Gastrocnemius medialis (tissue), 4 donors: ENCODE results near the gene PLEKHG3. TPM values are rescaled to one million over a fixed set of nuclear protein-coding genes. Genes with fewer than 3 reads are reported as not detected.

ENCODE experiments used
- ATAC-seq, 2 donors: fragments of 150-250 bp; one replicate each; pipeline ENCODE4 v1.9.1; 2016
- DNase-seq, 2 donors: peaks; one replicate each; pipeline ENCODE4 v3.0.0-alpha.2; 2019
- H3K27ac ChIP-seq, 4 donors: fragments of 200-600 bp; sonication (generic); 1 replicate in 1 of 4; 2 replicates in 3 of 4; pipeline ENCODE4 v1.5.1; 2016 to 2018; ENCODE audit warnings: mild to moderate bottlenecking in 2 of 4, moderate library complexity in 1 of 4
- H3K27me3 ChIP-seq, 3 donors: fragments of 200-600 bp; sonication (generic) in 2 of 3; 1 replicate in 1 of 3; 2 replicates in 2 of 3; pipeline versions ENCODE4 v1.5.1 to v1.6.0; 2016 to 2019; ENCODE audit warnings: mild to moderate bottlenecking in 1 of 3, moderate library complexity in 1 of 3
- H3K36me3 ChIP-seq, 2 donors: fragments of 200-600 bp; sonication (generic) in 1 of 2; one replicate each; pipeline ENCODE4 v1.5.1; 2017 to 2018
- H3K4me1 ChIP-seq, 2 donors: fragments of 200-600 bp; sonication (generic) in 1 of 2; one replicate each; pipeline ENCODE4 v1.5.1; 2016 to 2017; ENCODE audit warnings: mild to moderate bottlenecking in 2 of 2
- H3K4me3 ChIP-seq, 4 donors: fragments of 200-600 bp; sonication (generic) in 3 of 4; 1 replicate in 1 of 4; 2 replicates in 3 of 4; pipeline ENCODE4 v1.5.1; 2016 to 2019; ENCODE audit warnings: mild to moderate bottlenecking in 2 of 4
- H3K9me3 ChIP-seq, 3 donors: fragments of 200-600 bp; sonication (generic) in 2 of 3; 1 replicate in 1 of 3; 2 replicates in 2 of 3; pipeline ENCODE4 v1.5.1; 2016 to 2019
- CTCF ChIP-seq, 5 experiments: fragments of 450-650 bp in 3 of 5; fragments of 200-600 bp in 2 of 5; sonication (generic) in 2 of 5; IDR thresholded peaks in 4 of 5; conservative IDR thresholded peaks in 1 of 5; 1 replicate in 4 of 5; 2 replicates in 1 of 5; pipeline ENCODE4 v1.5.1; 2016 to 2019; ENCODE audit warnings: antibody characterized with exemption in 5 of 5, mild to moderate bottlenecking in 3 of 5, moderate library complexity in 3 of 5
- POLR2A ChIP-seq, 2 donors: fragments of 450-650 bp; IDR thresholded peaks; one replicate each; pipeline ENCODE4 v1.6.1; 2017; ENCODE audit warnings: antibody characterized with exemption in 2 of 2, mild to moderate bottlenecking in 2 of 2, moderate library complexity in 2 of 2
- in situ Hi-C, 4 donors: fragments of 200-750 bp; cut with MboI; loops; one replicate each; pipeline versions ENCODE4 v1.15.0 to v1.8.0; 2017; ENCODE audit warnings: low sequenced_read_pairs in 4 of 4
- intact Hi-C: fragments of 100-400 bp; cut with DNase I; formaldehyde crosslinking; loops from one replicate; pipeline ENCODE4 v1.15.1; 2023; ENCODE audit warnings: low total_unique reads
- total RNA-seq, 4 donors: library from RNA; depleted of rRNA; stranded (reverse); fragments of >200 nt; gene quantifications; one replicate each; pipeline versions ENCODE4 v1.1.0 to v1.2.3, GENCODE V29; 2016

Gene PLEKHG3
- total RNA-seq, 4 donors from 2014 or later: 8.8 to 18.8 (median 14.5) TPM

GRCh38 chr14:64736271-64737169 lies 32.3 kb downstream of the PLEKHG3 start:
- H3K4me3 ChIP-seq: no peak overlapping the region
- H3K4me1 ChIP-seq: peaks cover 0 to 4% of the 10 kb centered on the region in 2 donors
- no peak overlapping the region for H3K27ac ChIP-seq
- DNase-seq (no peak), ATAC-seq (peak; percentile 20 to 37)
- in situ Hi-C loops (no loop called here), intact Hi-C loops (no loop called here)
- no peaks in the 10 kb centered on the region for H3K36me3 ChIP-seq
- H3K27me3 ChIP-seq: no peaks in the 10 kb centered on the region
- no peaks in the 10 kb centered on the region for H3K9me3 ChIP-seq
- TF ChIP-seq POLR2A (IDR thresholded peaks at IDR 0.05) (no peak), CTCF (IDR thresholded peaks at IDR 0.05 in 4 of 5, conservative IDR thresholded peaks at IDR 0.05 in 1 of 5) (no peak)

GRCh38 chr14:64737391-64738280 lies 33.4 kb downstream of the PLEKHG3 start:
- ATAC-seq: no peak
- in situ Hi-C loops: no loop called here
- no peak for DNase-seq
- Histone ChIP-seq H3K9me3 (no peaks in the 10 kb centered on the region), H3K27me3 (no peaks in the 10 kb centered on the region), H3K36me3 (no peaks in the 10 kb centered on the region), H3K27ac (no peak overlapping the region), H3K4me1 (peaks cover 0 to 4% of the 10 kb centered on the region in 2 donors), H3K4me3 (no peak overlapping the region)
- TF ChIP-seq POLR2A (IDR thresholded peaks at IDR 0.05): no peak
- TF ChIP-seq CTCF (IDR thresholded peaks at IDR 0.05 in 4 of 5, conservative IDR thresholded peaks at IDR 0.05 in 1 of 5): no peak
- intact Hi-C loops: no loop called here

- Histone ChIP-seq H3K4me1 (peaks cover 0 to 4% of the 10 kb centered on the region in 2 donors), H3K9me3 (no peaks in the 10 kb centered on the region), H3K27ac (no peak overlapping the region), H3K4me3 (no peak overlapping the region), H3K27me3 (no peaks in the 10 kb centered on the region), H3K36me3 (no peaks in the 10 kb centered on the region)
- ATAC-seq: no peak
- in situ Hi-C loops: no loop called here
- intact Hi-C loops: no loop called here
- no peak for DNase-seq
- no peak for TF ChIP-seq POLR2A (IDR thresholded peaks at IDR 0.05)
- no peak for TF ChIP-seq CTCF (IDR thresholded peaks at IDR 0.05 in 4 of 5, conservative IDR thresholded peaks at IDR 0.05 in 1 of 5)
Measured at GRCh38 chr14:64738281-64738804, 34.1 kb downstream of the PLEKHG3 start.

- in situ Hi-C loops (no loop called here), intact Hi-C loops (no loop called here)
- Histone ChIP-seq H3K9me3 (no peaks in the 10 kb centered on the region), H3K4me1 (peaks cover 4 to 12% of the 10 kb centered on the region in 2 donors), H3K27ac (no peak overlapping the region), H3K27me3 (no peaks in the 10 kb centered on the region), H3K4me3 (no peak overlapping the region), H3K36me3 (no peaks in the 10 kb centered on the region)
- no peak for ATAC-seq
- TF ChIP-seq CTCF (IDR thresholded peaks at IDR 0.05 in 4 of 5, conservative IDR thresholded peaks at IDR 0.05 in 1 of 5) (no peak), POLR2A (IDR thresholded peaks at IDR 0.05) (no peak)
- no peak for DNase-seq
Measured at GRCh38 chr14:64741200-64741599, 37.0 kb downstream of the PLEKHG3 start.
